Gastrocnemius medialis (tissue), 4 donors: Measurements from ENCODE around the gene ITIH5. TPM values are rescaled to one million over a fixed set of nuclear protein-coding genes. Genes with fewer than 3 reads are reported as not detected.
A peak's percentile ranks its signal among the peaks of the same experiment; 100 is the strongest.
"Not testable (repeated sequence)": the region's sequence is repeated elsewhere in the genome, so short reads cannot be mapped to it uniquely, and the experiment has no call there.

Source experiments
- ATAC-seq, 2 donors: fragments of 150-250 bp; one replicate each; pipeline ENCODE4 v1.9.1; 2016
- DNase-seq, 2 donors: peaks; one replicate each; pipeline ENCODE4 v3.0.0-alpha.2; 2019
- H3K27ac ChIP-seq, 4 donors: fragments of 200-600 bp; sonication (generic); 1 replicate in 1 of 4; 2 replicates in 3 of 4; pipeline ENCODE4 v1.5.1; 2016 to 2018; ENCODE audit warnings: mild to moderate bottlenecking in 2 of 4, moderate library complexity in 1 of 4
- H3K27me3 ChIP-seq, 3 donors: fragments of 200-600 bp; sonication (generic) in 2 of 3; 1 replicate in 1 of 3; 2 replicates in 2 of 3; pipeline versions ENCODE4 v1.5.1 to v1.6.0; 2016 to 2019; ENCODE audit warnings: mild to moderate bottlenecking in 1 of 3, moderate library complexity in 1 of 3
- H3K36me3 ChIP-seq, 2 donors: fragments of 200-600 bp; sonication (generic) in 1 of 2; one replicate each; pipeline ENCODE4 v1.5.1; 2017 to 2018
- H3K4me1 ChIP-seq, 2 donors: fragments of 200-600 bp; sonication (generic) in 1 of 2; one replicate each; pipeline ENCODE4 v1.5.1; 2016 to 2017; ENCODE audit warnings: mild to moderate bottlenecking in 2 of 2
- H3K4me3 ChIP-seq, 4 donors: fragments of 200-600 bp; sonication (generic) in 3 of 4; 1 replicate in 1 of 4; 2 replicates in 3 of 4; pipeline ENCODE4 v1.5.1; 2016 to 2019; ENCODE audit warnings: mild to moderate bottlenecking in 2 of 4
- H3K9me3 ChIP-seq, 3 donors: fragments of 200-600 bp; sonication (generic) in 2 of 3; 1 replicate in 1 of 3; 2 replicates in 2 of 3; pipeline ENCODE4 v1.5.1; 2016 to 2019
- POLR2A ChIP-seq, 2 donors: fragments of 450-650 bp; IDR thresholded peaks; one replicate each; pipeline ENCODE4 v1.6.1; 2017; ENCODE audit warnings: antibody characterized with exemption in 2 of 2, mild to moderate bottlenecking in 2 of 2, moderate library complexity in 2 of 2
- in situ Hi-C, 4 donors: fragments of 200-750 bp; cut with MboI; loops; one replicate each; pipeline versions ENCODE4 v1.15.0 to v1.8.0; 2017; ENCODE audit warnings: low sequenced_read_pairs in 4 of 4
- intact Hi-C: fragments of 100-400 bp; cut with DNase I; formaldehyde crosslinking; loops from one replicate; pipeline ENCODE4 v1.15.1; 2023; ENCODE audit warnings: low total_unique reads
- total RNA-seq, 4 donors: library from RNA; depleted of rRNA; stranded (reverse); fragments of >200 nt; gene quantifications; one replicate each; pipeline versions ENCODE4 v1.1.0 to v1.2.3, GENCODE V29; 2016
- TF ChIP-seq, protein P1 (sequence below), 5 experiments: fragments of 450-650 bp in 3 of 5; fragments of 200-600 bp in 2 of 5; sonication (generic) in 2 of 5; IDR thresholded peaks in 4 of 5; conservative IDR thresholded peaks in 1 of 5; 1 replicate in 4 of 5; 2 replicates in 1 of 5; pipeline ENCODE4 v1.5.1; 2016 to 2019; ENCODE audit warnings: antibody characterized with exemption in 5 of 5, mild to moderate bottlenecking in 3 of 5, moderate library complexity in 3 of 5

Gene ITIH5
- total RNA-seq, 4 donors from 2014 or later: 3.9 to 14.0 (median 6.9) TPM

DNA sequence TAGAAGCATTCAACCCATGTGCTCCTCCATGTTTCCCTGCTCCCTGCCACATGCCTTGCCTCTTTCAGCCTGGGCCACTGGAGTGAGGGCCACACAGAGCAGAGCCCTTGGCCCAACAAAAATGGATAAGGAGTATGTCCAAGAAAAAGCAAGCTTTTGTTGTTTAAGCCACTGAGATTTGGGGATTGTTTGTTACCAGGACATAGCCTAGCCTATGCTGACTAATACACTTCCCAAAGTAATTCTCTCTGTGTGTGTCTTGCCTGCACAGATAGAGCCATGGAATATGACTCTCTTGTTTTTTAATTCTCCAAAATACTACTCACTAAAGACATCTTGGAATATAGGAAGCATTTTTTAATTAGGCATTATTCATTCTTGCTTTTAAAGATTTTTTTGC is 22.8 kb upstream of the ITIH5 start:
- no peaks in the 10 kb centered on the region for H3K36me3 ChIP-seq
- H3K4me3 ChIP-seq: no peak overlapping the region
- DNase-seq: no peak
- TF ChIP-seq POLR2A (IDR thresholded peaks at IDR 0.05): no peak
- TF ChIP-seq, protein P1, sequence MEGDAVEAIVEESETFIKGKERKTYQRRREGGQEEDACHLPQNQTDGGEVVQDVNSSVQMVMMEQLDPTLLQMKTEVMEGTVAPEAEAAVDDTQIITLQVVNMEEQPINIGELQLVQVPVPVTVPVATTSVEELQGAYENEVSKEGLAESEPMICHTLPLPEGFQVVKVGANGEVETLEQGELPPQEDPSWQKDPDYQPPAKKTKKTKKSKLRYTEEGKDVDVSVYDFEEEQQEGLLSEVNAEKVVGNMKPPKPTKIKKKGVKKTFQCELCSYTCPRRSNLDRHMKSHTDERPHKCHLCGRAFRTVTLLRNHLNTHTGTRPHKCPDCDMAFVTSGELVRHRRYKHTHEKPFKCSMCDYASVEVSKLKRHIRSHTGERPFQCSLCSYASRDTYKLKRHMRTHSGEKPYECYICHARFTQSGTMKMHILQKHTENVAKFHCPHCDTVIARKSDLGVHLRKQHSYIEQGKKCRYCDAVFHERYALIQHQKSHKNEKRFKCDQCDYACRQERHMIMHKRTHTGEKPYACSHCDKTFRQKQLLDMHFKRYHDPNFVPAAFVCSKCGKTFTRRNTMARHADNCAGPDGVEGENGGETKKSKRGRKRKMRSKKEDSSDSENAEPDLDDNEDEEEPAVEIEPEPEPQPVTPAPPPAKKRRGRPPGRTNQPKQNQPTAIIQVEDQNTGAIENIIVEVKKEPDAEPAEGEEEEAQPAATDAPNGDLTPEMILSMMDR (IDR thresholded peaks at IDR 0.05 in 4 of 5, conservative IDR thresholded peaks at IDR 0.05 in 1 of 5): no peak
- H3K27ac ChIP-seq: no peak overlapping the region
- in situ Hi-C loops (loop anchor here in 3 of 4 donors (5.0 kb wide), 1 partner anchor 167 kb away; no protein-coding TSS in a partner anchor), intact Hi-C loops (no loop called here)
- no peak for ATAC-seq
- H3K27me3 ChIP-seq: no peaks in the 10 kb centered on the region
- no peaks in the 10 kb centered on the region for H3K4me1 ChIP-seq
- no peaks in the 10 kb centered on the region for H3K9me3 ChIP-seq

GRCh38 chr10:7687228-7687907 is 20.6 kb upstream of the ITIH5 start:
- in situ Hi-C loops: loop anchor here in 3 of 4 donors (5.0 kb wide), 1 partner anchor 165 kb away; no protein-coding TSS in a partner anchor

GRCh38 chr10:7686351-7687171 is 19.8 kb upstream of the ITIH5 start:
- no peak for ATAC-seq
- in situ Hi-C loops: loop anchor here in 3 of 4 donors (5.0 kb wide), 1 partner anchor 164 kb away; no protein-coding TSS in a partner anchor

More at GRCh38 chr10:7687228-7687907, 20.6 kb upstream of the ITIH5 start:
- Histone ChIP-seq H3K4me1 (no peaks in the 10 kb centered on the region), H3K9me3 (no peaks in the 10 kb centered on the region), H3K27ac (no peak overlapping the region), H3K36me3 (no peaks in the 10 kb centered on the region), H3K27me3 (no peaks in the 10 kb centered on the region), H3K4me3 (no peak overlapping the region)
- TF ChIP-seq, protein P1 (IDR thresholded peaks at IDR 0.05 in 4 of 5, conservative IDR thresholded peaks at IDR 0.05 in 1 of 5): peak; percentile 59 to 77 (median 74)
- no peak for TF ChIP-seq POLR2A (IDR thresholded peaks at IDR 0.05)
- intact Hi-C loops: loop anchor here (1.0 kb wide), 1 partner anchor 162 kb away; no protein-coding TSS in a partner anchor
- peak; percentile 50 to 66 for DNase-seq
- peak; percentile 74 to 81 for ATAC-seq

GRCh38 chr10:7680078-7680477 is 13.3 kb upstream of the ITIH5 start:
- H3K4me3 ChIP-seq, H3K9me3 ChIP-seq, DNase-seq, intact Hi-C loops, ATAC-seq, H3K27me3 ChIP-seq, H3K4me1 ChIP-seq, H3K27ac ChIP-seq, H3K36me3 ChIP-seq: not testable (repeated sequence)
- in situ Hi-C loops: loop anchor here in 1 of 4 donors (5.0 kb wide), 1 partner anchor 153 kb away; no protein-coding TSS in a partner anchor

More at GRCh38 chr10:7686351-7687171, 19.8 kb upstream of the ITIH5 start:
- H3K4me1 ChIP-seq: no peaks in the 10 kb centered on the region
- no peak for TF ChIP-seq POLR2A (IDR thresholded peaks at IDR 0.05)
- TF ChIP-seq, protein P1 (IDR thresholded peaks at IDR 0.05 in 4 of 5, conservative IDR thresholded peaks at IDR 0.05 in 1 of 5): no peak
- H3K27ac ChIP-seq: no peak overlapping the region
- no peaks in the 10 kb centered on the region for H3K36me3 ChIP-seq
- no peak for DNase-seq
- H3K4me3 ChIP-seq: no peak overlapping the region
- H3K9me3 ChIP-seq: no peaks in the 10 kb centered on the region
- intact Hi-C loops: loop anchor here (1.0 kb wide), 1 partner anchor 161 kb away; no protein-coding TSS in a partner anchor
- no peaks in the 10 kb centered on the region for H3K27me3 ChIP-seq

GRCh38 chr10:7679256-7679655 is 12.5 kb upstream of the ITIH5 start:
- Histone ChIP-seq H3K27me3 (no peaks in the 10 kb centered on the region), H3K27ac (no peak overlapping the region), H3K4me3 (no peak overlapping the region), H3K36me3 (no peaks in the 10 kb centered on the region), H3K9me3 (no peaks in the 10 kb centered on the region), H3K4me1 (no peaks in the 10 kb centered on the region)
- TF ChIP-seq, protein P1 (IDR thresholded peaks at IDR 0.05 in 4 of 5, conservative IDR thresholded peaks at IDR 0.05 in 1 of 5): no peak
- no peak for TF ChIP-seq POLR2A (IDR thresholded peaks at IDR 0.05)
- intact Hi-C loops: no loop called here
- ATAC-seq (no peak), DNase-seq (no peak)
- in situ Hi-C loops: no loop called here
